Measurements from ENCODE around the gene RALGDS. TPM values are rescaled to one million over a fixed set of nuclear protein-coding genes. Genes with fewer than 3 reads are reported as not detected.
A peak's percentile ranks its signal among the peaks of the same experiment; 100 is the strongest.

RALGDS gene
- total RNA-seq, 1 experiment from 2014 or later, result 36.1 TPM

DNA sequence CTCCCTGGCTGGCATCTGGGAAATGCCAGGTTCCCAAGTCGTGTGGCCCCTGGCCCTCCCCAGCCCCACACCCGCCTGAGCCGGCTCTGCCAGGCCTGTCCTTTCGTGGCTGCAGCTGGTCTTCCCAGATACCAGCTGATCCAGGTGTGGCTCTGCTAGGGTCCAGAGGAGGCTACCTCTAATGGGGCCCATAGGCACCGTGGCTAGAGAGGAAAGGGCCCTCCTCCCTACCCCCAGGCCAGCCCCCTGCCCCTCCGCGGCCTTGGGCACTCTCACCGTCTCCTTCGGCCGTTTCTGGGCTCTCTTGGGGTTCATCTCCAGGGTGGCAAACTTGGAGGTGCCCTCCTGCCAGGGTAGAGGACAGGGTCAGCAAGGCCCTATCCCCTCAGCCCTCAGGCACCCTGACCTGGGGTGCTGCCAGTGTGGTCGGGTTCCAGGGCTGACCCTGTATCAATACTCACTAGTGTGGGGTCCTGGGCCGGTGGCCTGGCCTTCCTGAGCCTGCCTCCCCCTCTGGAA, 17.0 kb downstream of the RALGDS start:
- TF ChIP-seq EZH2 (IDR thresholded peaks at IDR 0.05), result no peak
- TF ChIP-seq, protein P1, sequence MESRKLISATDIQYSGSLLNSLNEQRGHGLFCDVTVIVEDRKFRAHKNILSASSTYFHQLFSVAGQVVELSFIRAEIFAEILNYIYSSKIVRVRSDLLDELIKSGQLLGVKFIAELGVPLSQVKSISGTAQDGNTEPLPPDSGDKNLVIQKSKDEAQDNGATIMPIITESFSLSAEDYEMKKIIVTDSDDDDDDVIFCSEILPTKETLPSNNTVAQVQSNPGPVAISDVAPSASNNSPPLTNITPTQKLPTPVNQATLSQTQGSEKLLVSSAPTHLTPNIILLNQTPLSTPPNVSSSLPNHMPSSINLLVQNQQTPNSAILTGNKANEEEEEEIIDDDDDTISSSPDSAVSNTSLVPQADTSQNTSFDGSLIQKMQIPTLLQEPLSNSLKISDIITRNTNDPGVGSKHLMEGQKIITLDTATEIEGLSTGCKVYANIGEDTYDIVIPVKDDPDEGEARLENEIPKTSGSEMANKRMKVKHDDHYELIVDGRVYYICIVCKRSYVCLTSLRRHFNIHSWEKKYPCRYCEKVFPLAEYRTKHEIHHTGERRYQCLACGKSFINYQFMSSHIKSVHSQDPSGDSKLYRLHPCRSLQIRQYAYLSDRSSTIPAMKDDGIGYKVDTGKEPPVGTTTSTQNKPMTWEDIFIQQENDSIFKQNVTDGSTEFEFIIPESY (IDR thresholded peaks at IDR 0.05; ENCODE audit: extremely low read depth, insufficient replicate concordance, low read length), result no peak
- Histone ChIP-seq H3K27ac (ENCODE audit: low read depth, low read length) (no peak overlapping the region), H4K20me1 (ENCODE audit: insufficient read depth) (no peaks in the 10 kb centered on the region), H2AFZ (ENCODE audit: low read depth, low read length, poor library complexity, severe bottlenecking) (no peak overlapping the region), H3K9me3 (ENCODE audit: control insufficient read depth in 1 of 2, insufficient read depth in 1 of 2, low read depth in 1 of 2, low read length in 2 of 2) (no peaks in the 10 kb centered on the region), H3K9me2 (ENCODE audit: insufficient read depth) (no peaks in the 10 kb centered on the region), H3K9ac (ENCODE audit: low read length) (no peak overlapping the region), H3K4me1 (ENCODE audit: control insufficient read depth in 1 of 2, insufficient read depth in 2 of 2, low read length in 2 of 2) (no peaks in the 10 kb centered on the region), H3K27me3 (ENCODE audit: insufficient read depth, low read length) (no peaks in the 10 kb centered on the region), H3K79me2 (ENCODE audit: insufficient read depth, low read length) (no peaks in the 10 kb centered on the region), H3K36me3 (ENCODE audit: control insufficient read depth in 1 of 2, insufficient read depth in 2 of 2, low read length in 2 of 2) (peaks cover 22 to 48% of the 10 kb centered on the region in 2 experiments), H3K4me3 (replicated peaks in 1 of 2; ENCODE audit: low read depth in 1 of 2, low read length in 2 of 2) (no peak overlapping the region), H3K4me2 (ENCODE audit: low read length) (no peak overlapping the region)
- DNase-seq (ENCODE audit: low read depth, low spot score), result no peak
- no peak for ATAC-seq
- intact Hi-C loops (cut with micrococcal nuclease), result loop anchor here (1.0 kb wide), 1 partner anchor 40 kb away; no protein-coding TSS in a partner anchor
- RAD21 ChIA-PET (ENCODE audit: low non-redundant PET in 1 of 2, low total read pairs in 2 of 2, uncharacterized antibody in 2 of 2, unreplicated experiment in 2 of 2), result interaction anchor here in 1 of 2 experiments (0.8 to 1.1 kb wide), 2 partner anchors 40 to 41 kb away, joined by 3 read pairs; no protein-coding TSS in a partner anchor
- CTCF ChIA-PET, result interaction anchor here (2.1 to 3.4 kb wide), 2 partner anchors 40 kb away, joined by 7 to 21 read pairs; no protein-coding TSS in a partner anchor
- no TSS peak for BruUV-seq (replicated peaks)
- POLR2A ChIA-PET, result no interaction called here

DNA sequence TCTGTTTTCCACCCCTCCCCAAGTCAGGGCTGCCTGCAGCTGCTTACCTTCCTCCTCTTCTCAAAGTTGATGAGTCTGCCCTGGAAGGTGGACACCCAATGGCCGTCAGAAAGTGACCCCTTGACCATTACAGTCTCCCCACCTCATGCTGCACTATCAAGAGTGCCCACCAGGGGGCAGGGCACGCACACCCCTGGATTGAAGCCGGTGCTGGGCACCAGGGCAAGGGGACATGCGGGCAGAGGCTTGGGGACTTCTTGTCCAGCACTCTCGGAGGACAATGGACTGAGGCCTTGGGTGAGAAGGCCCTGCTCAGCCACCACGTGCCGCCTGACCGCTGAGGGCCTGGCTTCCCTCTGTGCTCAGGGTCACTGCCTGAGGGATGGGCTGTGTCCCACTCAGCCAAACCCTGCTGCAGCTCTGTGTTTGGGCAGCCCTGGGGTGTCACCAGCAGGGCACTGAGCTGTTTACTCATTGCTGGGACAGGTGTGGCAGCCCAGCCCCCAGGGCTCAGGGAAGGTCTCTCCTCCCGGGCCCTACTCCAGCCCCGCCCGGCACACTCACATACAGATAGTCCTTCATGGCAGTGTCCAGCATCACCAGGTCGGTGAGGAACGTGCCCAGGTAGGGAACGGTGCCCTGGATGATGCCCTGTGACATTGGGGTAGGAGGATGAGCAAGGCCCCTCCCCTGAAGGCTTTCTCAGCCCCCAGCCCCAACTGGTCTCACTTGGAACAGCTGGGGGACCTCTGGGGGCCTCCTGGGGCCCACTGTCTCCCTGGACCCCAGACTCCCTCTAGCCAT, 17.7 kb downstream of the RALGDS start:
- BruUV-seq (replicated peaks), result no TSS peak
- Histone ChIP-seq H3K79me2 (ENCODE audit: insufficient read depth, low read length) (no peaks in the 10 kb centered on the region), H4K20me1 (ENCODE audit: insufficient read depth) (no peaks in the 10 kb centered on the region), H3K27ac (ENCODE audit: low read depth, low read length) (peak overlapping the region; percentile 11; the same call in 1 of the 2 replicates), H3K4me1 (ENCODE audit: control insufficient read depth in 1 of 2, insufficient read depth in 2 of 2, low read length in 2 of 2) (no peaks in the 10 kb centered on the region), H3K27me3 (ENCODE audit: insufficient read depth, low read length) (no peaks in the 10 kb centered on the region), H3K9me2 (ENCODE audit: insufficient read depth) (no peaks in the 10 kb centered on the region), H3K36me3 (ENCODE audit: control insufficient read depth in 1 of 2, insufficient read depth in 2 of 2, low read length in 2 of 2) (peaks cover 23 to 45% of the 10 kb centered on the region in 2 experiments), H3K4me2 (ENCODE audit: low read length) (no peak overlapping the region), H3K4me3 (replicated peaks in 1 of 2; ENCODE audit: low read depth in 1 of 2, low read length in 2 of 2) (no peak overlapping the region), H3K9me3 (ENCODE audit: control insufficient read depth in 1 of 2, insufficient read depth in 1 of 2, low read depth in 1 of 2, low read length in 2 of 2) (no peaks in the 10 kb centered on the region), H3K9ac (ENCODE audit: low read length) (no peak overlapping the region), H2AFZ (ENCODE audit: low read depth, low read length, poor library complexity, severe bottlenecking) (no peak overlapping the region)
- TF ChIP-seq TCF7L2 (IDR thresholded peaks at IDR 0.05; ENCODE audit: borderline replicate concordance, extremely low read depth, insufficient read depth, insufficient read length) (no peak), EGR1 (IDR thresholded peaks at IDR 0.05; ENCODE audit: low read depth) (no peak), JUND (IDR thresholded peaks at IDR 0.05) (no peak), ZFX (IDR thresholded peaks at IDR 0.05) (no peak), POLR2A (IDR thresholded peaks at IDR 0.05; ENCODE audit: borderline replicate concordance, extremely low read depth, insufficient read depth, insufficient read length) (no peak), ZNF274 (IDR thresholded peaks at IDR 0.05; ENCODE audit: low read depth, low read length) (no peak), RAD21 (IDR thresholded peaks at IDR 0.05; ENCODE audit: low read depth) (peak; percentile 97)
- TF ChIP-seq, protein P2, sequence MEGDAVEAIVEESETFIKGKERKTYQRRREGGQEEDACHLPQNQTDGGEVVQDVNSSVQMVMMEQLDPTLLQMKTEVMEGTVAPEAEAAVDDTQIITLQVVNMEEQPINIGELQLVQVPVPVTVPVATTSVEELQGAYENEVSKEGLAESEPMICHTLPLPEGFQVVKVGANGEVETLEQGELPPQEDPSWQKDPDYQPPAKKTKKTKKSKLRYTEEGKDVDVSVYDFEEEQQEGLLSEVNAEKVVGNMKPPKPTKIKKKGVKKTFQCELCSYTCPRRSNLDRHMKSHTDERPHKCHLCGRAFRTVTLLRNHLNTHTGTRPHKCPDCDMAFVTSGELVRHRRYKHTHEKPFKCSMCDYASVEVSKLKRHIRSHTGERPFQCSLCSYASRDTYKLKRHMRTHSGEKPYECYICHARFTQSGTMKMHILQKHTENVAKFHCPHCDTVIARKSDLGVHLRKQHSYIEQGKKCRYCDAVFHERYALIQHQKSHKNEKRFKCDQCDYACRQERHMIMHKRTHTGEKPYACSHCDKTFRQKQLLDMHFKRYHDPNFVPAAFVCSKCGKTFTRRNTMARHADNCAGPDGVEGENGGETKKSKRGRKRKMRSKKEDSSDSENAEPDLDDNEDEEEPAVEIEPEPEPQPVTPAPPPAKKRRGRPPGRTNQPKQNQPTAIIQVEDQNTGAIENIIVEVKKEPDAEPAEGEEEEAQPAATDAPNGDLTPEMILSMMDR (IDR thresholded peaks at IDR 0.05 in 2 of 3, conservative IDR thresholded peaks at IDR 0.05 in 1 of 3; ENCODE audit: borderline replicate concordance in 1 of 3, insufficient read depth in 1 of 3, low read depth in 2 of 3, low read length in 2 of 3), result peak; percentile 88 to 98 (median 91)
- DNase-seq (ENCODE audit: low read depth, low spot score) (no peak), ATAC-seq (peak; percentile 83)
- RAD21 ChIA-PET (ENCODE audit: low non-redundant PET in 1 of 2, low total read pairs in 2 of 2, uncharacterized antibody in 2 of 2, unreplicated experiment in 2 of 2), result interaction anchor here in 1 of 2 experiments (0.8 to 1.1 kb wide), 2 partner anchors 41 to 42 kb away, joined by 3 read pairs; no protein-coding TSS in a partner anchor
- intact Hi-C loops (cut with micrococcal nuclease), result loop anchor here (1.0 kb wide), 1 partner anchor 41 kb away; no protein-coding TSS in a partner anchor
- CTCF ChIA-PET, result interaction anchor here (3.4 kb wide), 1 partner anchor 41 kb away, joined by 21 read pairs; no protein-coding TSS in a partner anchor
- POLR2A ChIA-PET, result no interaction called here
